Mammary epithelial cell (primary cell): ENCODE measurements around the gene AIG1.

ENCODE experiments used
- CTCF ChIP-seq, 2 donors: IDR thresholded peaks in 1 of 2; conservative IDR thresholded peaks in 1 of 2; 2 replicates each; pipeline ENCODE4 v1.5.1; 2011 to 2012; ENCODE audit warnings: inconsistent platforms in 2 of 2, low read length in 2 of 2, mild to moderate bottlenecking in 2 of 2, control low read depth in 1 of 2, low read depth in 1 of 2; ENCODE audit not compliant: insufficient read depth in 1 of 2; ENCODE audit errors: extremely low read depth in 1 of 2
- EZH2 ChIP-seq: IDR thresholded peaks from 2 replicates; pipeline ENCODE4 v1.6.1; 2012; ENCODE audit warnings: low read length, inconsistent platforms, borderline replicate concordance

GRCh38 chr6:143183666-143184065, 123.0 kb downstream of the AIG1 start:
- TF ChIP-seq CTCF (conservative IDR thresholded peaks at IDR 0.05 in 1 of 2, IDR thresholded peaks at IDR 0.05 in 1 of 2; ENCODE audit: extremely low read depth in 1 of 2, insufficient read depth in 1 of 2, low read depth in 1 of 2, low read length in 2 of 2), result no peak
- no peak for TF ChIP-seq EZH2
